PFSK-1 (cell line): ENCODE results near the gene TRAPPC6A.

Experiments used
- FOXP2 ChIP-seq: optimal IDR thresholded peaks from 2 replicates; pipeline ENCODE3; 2011; ENCODE audit warnings: borderline replicate concordance, control low read depth, inconsistent platforms; ENCODE audit not compliant: insufficient read depth; ENCODE audit errors: extremely low read length, extremely low read depth
- POLR2AphosphoS5 ChIP-seq: IDR thresholded peaks from 2 replicates; pipeline ENCODE4 v1.6.1; 2012; ENCODE audit warnings: low read depth, mild to moderate bottlenecking, control low read depth, low read length, moderate library complexity
- SIN3A ChIP-seq: IDR thresholded peaks from 2 replicates; pipeline ENCODE4 v1.6.1; 2012; ENCODE audit warnings: mild to moderate bottlenecking, low read length, moderate library complexity, borderline replicate concordance; ENCODE audit not compliant: insufficient read depth
- TAF1 ChIP-seq: IDR thresholded peaks from 2 replicates; pipeline ENCODE4 v1.6.1; 2012; ENCODE audit warnings: low read length, control low read depth, borderline replicate concordance; ENCODE audit not compliant: insufficient read depth
- TF ChIP-seq, protein P1 (sequence below), 2 experiments: IDR thresholded peaks; 2 replicates each; pipeline versions ENCODE4 v1.6.1 to v1.8.0; 2011 to 2012; ENCODE audit warnings: low read depth in 2 of 2, low read length in 2 of 2, control low read depth in 1 of 2, inconsistent platforms in 1 of 2, mild to moderate bottlenecking in 1 of 2, moderate library complexity in 1 of 2; ENCODE audit not compliant: insufficient read depth in 1 of 2

TRAPPC6A gene

DNA sequence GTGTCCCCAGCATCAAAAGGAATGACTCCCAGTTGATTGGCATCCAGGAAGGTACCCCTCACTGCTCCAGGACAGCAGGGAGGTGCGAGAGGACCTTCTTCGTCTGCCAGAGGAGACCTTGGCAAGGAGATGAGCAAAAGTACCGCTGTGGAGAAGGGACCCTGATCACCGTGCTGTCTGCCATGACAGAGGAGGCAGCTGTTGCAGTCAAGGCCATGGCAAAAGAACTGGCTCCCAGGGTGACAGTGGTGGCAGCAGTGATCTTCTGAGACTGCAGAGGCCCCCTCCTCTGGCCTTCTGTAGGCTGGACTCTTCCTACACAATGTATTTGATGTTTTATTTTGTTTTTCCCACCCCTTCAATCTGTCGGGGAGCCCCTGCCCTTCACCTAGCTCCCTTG is 49.2 kb downstream of the TRAPPC6A start:
- no peak for TF ChIP-seq POLR2AphosphoS5
- no peak for TF ChIP-seq TAF1
- no peak for TF ChIP-seq SIN3A

GRCh38 chr19:45128146-45128545 is 49.9 kb downstream of the TRAPPC6A start:
- TF ChIP-seq TAF1, result no peak
- TF ChIP-seq, protein P1, sequence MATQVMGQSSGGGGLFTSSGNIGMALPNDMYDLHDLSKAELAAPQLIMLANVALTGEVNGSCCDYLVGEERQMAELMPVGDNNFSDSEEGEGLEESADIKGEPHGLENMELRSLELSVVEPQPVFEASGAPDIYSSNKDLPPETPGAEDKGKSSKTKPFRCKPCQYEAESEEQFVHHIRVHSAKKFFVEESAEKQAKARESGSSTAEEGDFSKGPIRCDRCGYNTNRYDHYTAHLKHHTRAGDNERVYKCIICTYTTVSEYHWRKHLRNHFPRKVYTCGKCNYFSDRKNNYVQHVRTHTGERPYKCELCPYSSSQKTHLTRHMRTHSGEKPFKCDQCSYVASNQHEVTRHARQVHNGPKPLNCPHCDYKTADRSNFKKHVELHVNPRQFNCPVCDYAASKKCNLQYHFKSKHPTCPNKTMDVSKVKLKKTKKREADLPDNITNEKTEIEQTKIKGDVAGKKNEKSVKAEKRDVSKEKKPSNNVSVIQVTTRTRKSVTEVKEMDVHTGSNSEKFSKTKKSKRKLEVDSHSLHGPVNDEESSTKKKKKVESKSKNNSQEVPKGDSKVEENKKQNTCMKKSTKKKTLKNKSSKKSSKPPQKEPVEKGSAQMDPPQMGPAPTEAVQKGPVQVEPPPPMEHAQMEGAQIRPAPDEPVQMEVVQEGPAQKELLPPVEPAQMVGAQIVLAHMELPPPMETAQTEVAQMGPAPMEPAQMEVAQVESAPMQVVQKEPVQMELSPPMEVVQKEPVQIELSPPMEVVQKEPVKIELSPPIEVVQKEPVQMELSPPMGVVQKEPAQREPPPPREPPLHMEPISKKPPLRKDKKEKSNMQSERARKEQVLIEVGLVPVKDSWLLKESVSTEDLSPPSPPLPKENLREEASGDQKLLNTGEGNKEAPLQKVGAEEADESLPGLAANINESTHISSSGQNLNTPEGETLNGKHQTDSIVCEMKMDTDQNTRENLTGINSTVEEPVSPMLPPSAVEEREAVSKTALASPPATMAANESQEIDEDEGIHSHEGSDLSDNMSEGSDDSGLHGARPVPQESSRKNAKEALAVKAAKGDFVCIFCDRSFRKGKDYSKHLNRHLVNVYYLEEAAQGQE (IDR thresholded peaks at IDR 0.05; ENCODE audit: insufficient read depth in 1 of 2, low read depth in 2 of 2, low read length in 2 of 2), result no peak
- no peak for TF ChIP-seq POLR2AphosphoS5
- TF ChIP-seq FOXP2, result no peak
- TF ChIP-seq SIN3A, result no peak

- TF ChIP-seq SIN3A, result no peak
- TF ChIP-seq, protein P1 (IDR thresholded peaks at IDR 0.05; ENCODE audit: insufficient read depth in 1 of 2, low read depth in 2 of 2, low read length in 2 of 2), result no peak
- no peak for TF ChIP-seq POLR2AphosphoS5
- no peak for TF ChIP-seq TAF1
- no peak for TF ChIP-seq FOXP2
Measured at GRCh38 chr19:45126654-45127053, 51.4 kb downstream of the TRAPPC6A start.

- TF ChIP-seq, protein P1 (IDR thresholded peaks at IDR 0.05; ENCODE audit: insufficient read depth in 1 of 2, low read depth in 2 of 2, low read length in 2 of 2), result no peak
- TF ChIP-seq SIN3A (no peak), FOXP2 (no peak), TAF1 (no peak), POLR2AphosphoS5 (no peak)
Measured at GRCh38 chr19:45125975-45126493, 52.0 kb downstream of the TRAPPC6A start.

- TF ChIP-seq TAF1 (no peak), POLR2AphosphoS5 (no peak), SIN3A (no peak), FOXP2 (no peak)
- TF ChIP-seq, protein P1 (IDR thresholded peaks at IDR 0.05; ENCODE audit: insufficient read depth in 1 of 2, low read depth in 2 of 2, low read length in 2 of 2), result no peak
Measured at GRCh38 chr19:45125360-45125759, 52.7 kb downstream of the TRAPPC6A start.
